HepG2 (cell line): ENCODE data around the gene TROAP. TPM values are rescaled to one million over a fixed set of nuclear protein-coding genes. Genes with fewer than 3 reads are reported as not detected.

Experiments
- ATAC-seq: fragments of 200-7000 bp; cut with Tn5 transposase; 3 replicates; pipeline ENCODE4 v1.9.1; 2020; ENCODE audit warnings: mild to moderate bottlenecking, moderate library complexity
- BruUV-seq: library from RNA; stranded (reverse); fragments of 400-500 nt; replicated peaks from 2 replicates; lab custom pipeline; 2021; lab: Mats Ljungman, UMichigan
- CTCF ChIA-PET: fragments of 300-600 bp; formaldehyde crosslinking; extraction: SDS; loops from one replicate; lab custom pipeline; 2021; ENCODE audit warnings: low total read pairs, inconsistent platforms, low intra/inter-chr PET ratio; lab: Yijun Ruan, JAX
- POLR2A ChIA-PET: fragments of 350-600 bp; sonication (Branson Sonifier 250); formaldehyde crosslinking; loops from one replicate; lab custom pipeline; 2020; ENCODE audit warnings: antibody characterized with exemption, inconsistent platforms; lab: Yijun Ruan, JAX
- DNase-seq: peaks from one replicate; pipeline ENCODE4 v3.0.0-alpha.2; 2015; ENCODE audit warnings: low spot score
- FAIRE-seq: peaks from 3 replicates; lab custom pipeline; 2011; peaks lifted over from hg19 to GRCh38; lab: Jason Lieb, UNC
- H2AFZ ChIP-seq: one replicate; pipeline ENCODE4 v1.6.1; 2011; ENCODE audit warnings: low read length, inconsistent platforms
- H3K27ac ChIP-seq: fragments of 300-600 bp; 3 replicates; pipeline ENCODE4 v1.8.0; 2011; ENCODE audit warnings: mixed run types, mild to moderate bottlenecking, mixed read lengths, low read length, inconsistent platforms; ENCODE audit not compliant: insufficient read depth; ENCODE audit errors: extremely low read length
- H3K27me3 ChIP-seq, 2 experiments: fragments of 200-600 bp in 1 of 2; 2 replicates in 1 of 2; 3 replicates in 1 of 2; pipeline versions ENCODE4 v1.6.0 to v1.8.0; 2011; ENCODE audit warnings: low read length in 2 of 2, mild to moderate bottlenecking in 2 of 2, moderate library complexity in 2 of 2, inconsistent platforms in 1 of 2; ENCODE audit not compliant: insufficient read depth in 2 of 2, control insufficient read depth in 1 of 2
- H3K36me3 ChIP-seq, 2 experiments: fragments of 200-600 bp in 1 of 2; replicated peaks in 1 of 2; 2 replicates in 1 of 2; 3 replicates in 1 of 2; pipeline versions ENCODE4 v1.5.1 to v1.8.0; 2011; ENCODE audit warnings: low read length in 2 of 2, inconsistent platforms in 1 of 2; ENCODE audit not compliant: insufficient read depth in 2 of 2, control insufficient read depth in 1 of 2
- H3K4me1 ChIP-seq: 2 replicates; pipeline ENCODE4 v1.5.1; 2012; ENCODE audit warnings: low read length, inconsistent platforms; ENCODE audit not compliant: insufficient read depth
- H3K4me2 ChIP-seq: 2 replicates; pipeline ENCODE4 v1.6.0; 2011; ENCODE audit warnings: low read depth, low read length, inconsistent platforms
- H3K4me3 ChIP-seq, 3 experiments: fragments of 200-600 bp in 1 of 3; sonication (generic), shearing (Covaris generic) in 1 of 3; replicated peaks in 1 of 3; 2 replicates each; pipeline ENCODE4 v1.5.1; 2011 to 2016; ENCODE audit warnings: low read length in 3 of 3, inconsistent platforms in 2 of 3, low read depth in 2 of 3, mild to moderate bottlenecking in 2 of 3, control low read depth in 1 of 3, mixed read lengths in 1 of 3; ENCODE audit not compliant: insufficient read depth in 1 of 3
- H3K79me2 ChIP-seq: one replicate; pipeline ENCODE4 v1.6.1; 2011; ENCODE audit warnings: low read length, inconsistent platforms; ENCODE audit not compliant: insufficient read depth
- H3K9ac ChIP-seq: 2 replicates; pipeline ENCODE4 v1.6.0; 2011; ENCODE audit warnings: mild to moderate bottlenecking, low read depth, low read length, inconsistent platforms; ENCODE audit not compliant: insufficient read depth
- H3K9me3 ChIP-seq: 2 replicates; pipeline ENCODE4 v1.5.1; 2012; ENCODE audit warnings: mild to moderate bottlenecking, low read length
- H4K20me1 ChIP-seq: 2 replicates; pipeline ENCODE4 v1.6.0; 2011; ENCODE audit warnings: inconsistent platforms, mild to moderate bottlenecking, low read length, moderate library complexity; ENCODE audit not compliant: insufficient read depth
- CBFB ChIP-seq: sonication (generic); formaldehyde crosslinking; IDR thresholded peaks from 2 replicates; pipeline ENCODE4 v1.4.0; 2020; ENCODE audit warnings: missing genetic modification reagents
- FOXK2 ChIP-seq: fragments of 450-650 bp; IDR thresholded peaks from 2 replicates; pipeline ENCODE4 v1.6.1; 2016
- KAT7 ChIP-seq: IDR thresholded peaks from 2 replicates; pipeline ENCODE4 v1.6.1; 2018; ENCODE audit warnings: borderline replicate concordance, missing compliant biosample characterization
- PAX8 ChIP-seq: sonication (generic); formaldehyde crosslinking; IDR thresholded peaks from 2 replicates; pipeline ENCODE4 v1.8.0; 2022; ENCODE audit warnings: mild to moderate bottlenecking, missing genetic modification reagents, borderline replicate concordance
- POGZ ChIP-seq: sonication (generic); formaldehyde crosslinking; IDR thresholded peaks from 2 replicates; pipeline ENCODE4 v1.4.0; 2020; ENCODE audit warnings: mild to moderate bottlenecking, missing genetic modification reagents
- XBP1 ChIP-seq: sonication (generic); formaldehyde crosslinking; IDR thresholded peaks from 2 replicates; pipeline ENCODE4 v1.5.0; 2020; ENCODE audit warnings: missing genetic modification reagents
- XRCC5 ChIP-seq: fragments of 200-400 bp; formaldehyde crosslinking; optimal IDR thresholded peaks from 2 replicates; pipeline ENCODE3; 2017; ENCODE audit warnings: mild to moderate bottlenecking, low read length
- ZNF550 ChIP-seq: sonication (generic); formaldehyde crosslinking; IDR thresholded peaks from 2 replicates; pipeline ENCODE4 v1.4.0; 2020; ENCODE audit warnings: mild to moderate bottlenecking, missing genetic modification reagents, borderline replicate concordance
- WGBS: methylation state at CpG from one replicate; pipeline ENCODE4 v1.1.6; 2017; ENCODE audit warnings: low lambda C conversion rate; 5-methylcytosine and 5-hydroxymethylcytosine counted together
- in situ Hi-C: cut with HindIII; loops from 2 replicates; pipeline ENCODE4 v1.10.0; 2017; ENCODE audit warnings: low pct_unique_long_range_greater_than_20kb; ENCODE audit not compliant: extremely low pct_ligation_motif_present
- intact Hi-C: fragments of 100-400 bp; cut with micrococcal nuclease; formaldehyde crosslinking; loops from one replicate; pipeline ENCODE4 v1.10.0; 2022; ENCODE audit not compliant: unreplicated experiment
- polyA plus RNA-seq, 8 experiments: library from polyadenylated mRNA; depleted of rRNA in 3 of 8; stranded (reverse) in 7 of 8; unstranded in 1 of 8; fragments of >200 nt; fragmentation: Illumina TruSeq in 4 of 8; extraction: Trizol in 4 of 8; gene quantifications; 2 replicates each; pipeline versions ENCODE4 v1.2.1 to v1.2.3, GENCODE V29; 2011 to 2016; ENCODE audit warnings: low read depth in 4 of 8, missing spikeins in 1 of 8, mixed read lengths in 1 of 8; ENCODE audit not compliant: insufficient read depth in 1 of 8
- total RNA-seq, 5 experiments: library from RNA; depleted of rRNA; stranded (reverse); fragments of >200 nt; fragmentation: Illumina TruSeq; extraction: Trizol; gene quantifications; 2 replicates each; pipeline ENCODE4 v1.2.3, GENCODE V29; 2016; ENCODE audit warnings: low read depth in 1 of 5
- TF ChIP-seq, protein P1 (sequence below): sonication (generic); formaldehyde crosslinking; IDR thresholded peaks from 2 replicates; pipeline ENCODE4 v1.4.0; 2020; ENCODE audit warnings: missing genetic modification reagents
- TF ChIP-seq, protein P2 (sequence below): sonication (generic); formaldehyde crosslinking; IDR thresholded peaks from 2 replicates; pipeline ENCODE4 v1.9.0; 2021; ENCODE audit warnings: missing genetic modification reagents, mild to moderate bottlenecking, borderline replicate concordance
- TF ChIP-seq, protein P3 (sequence below): sonication (generic); formaldehyde crosslinking; IDR thresholded peaks from 2 replicates; pipeline ENCODE4 v1.4.0; 2020; ENCODE audit warnings: missing genetic modification reagents
- TF ChIP-seq, protein P4 (sequence below), 2 experiments: sonication (generic) in 1 of 2; formaldehyde crosslinking in 1 of 2; IDR thresholded peaks; 2 replicates each; pipeline versions ENCODE4 v1.6.1 to v1.9.0; 2014 to 2022; ENCODE audit warnings: antibody characterized with exemption in 1 of 2, borderline replicate concordance in 1 of 2, inconsistent platforms in 1 of 2, low read depth in 1 of 2, missing genetic modification reagents in 1 of 2

Gene TROAP
- total and polyA plus RNA-seq, 2 of the 13 experiments (the other 11 are each of a cell fraction or from before 2014, with no cell fraction given): 22.5 to 30.9 TPM

DNA sequence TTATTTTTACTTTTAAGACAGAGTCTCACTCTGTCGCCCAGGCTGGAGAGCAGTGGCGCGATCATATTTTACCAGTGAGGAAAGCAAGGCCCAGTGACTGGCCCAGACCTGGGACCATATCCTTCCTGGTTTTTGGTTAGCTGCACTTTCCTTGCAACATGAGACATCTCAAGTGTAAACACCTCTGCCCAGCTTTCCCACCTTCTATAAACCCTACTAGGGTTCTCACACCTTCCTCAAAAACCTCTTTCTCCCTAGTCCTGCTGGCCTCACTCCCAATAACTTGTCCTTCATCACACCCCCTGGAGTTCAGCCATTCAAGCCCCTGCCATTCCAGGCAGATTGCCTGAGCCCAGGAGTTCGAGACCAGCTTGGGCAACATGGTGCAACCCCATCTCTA lies 38.4 kb upstream of the TROAP start:
- no peak for ATAC-seq
- whole genome bisulfite sequencing: 56% methylated on average over 4 of the region's 4 CpGs
- ChIA-PET POLR2A (interaction anchor here (1.2 kb wide), 1 partner anchor 19 kb away, joined by 7 read pairs; the partner anchor contains the start of gene TUBA1C), CTCF (no interaction called here)
- intact Hi-C loops (no loop called here), in situ Hi-C loops (loop anchor here (10.0 kb wide), 1 partner anchor 60 kb away; the partner anchor contains the start of gene DNAJC22)
- H3K27me3 ChIP-seq: peaks cover 3 to 41% of the 10 kb centered on the region in 2 experiments; a peak in 4 of 5 replicates
- no peaks in the 10 kb centered on the region for H3K36me3 ChIP-seq
- no peak overlapping the region for H3K4me2 ChIP-seq
- H3K27ac ChIP-seq: no peak overlapping the region
- H3K9me3 ChIP-seq: no peaks in the 10 kb centered on the region
- H4K20me1 ChIP-seq: no peaks in the 10 kb centered on the region
- no peak overlapping the region for H3K9ac ChIP-seq
- H2AFZ ChIP-seq: no peak overlapping the region
- no peaks in the 10 kb centered on the region for H3K79me2 ChIP-seq
- no peak for DNase-seq
- BruUV-seq: no TSS peak
- no peak for FAIRE-seq
- peaks cover 36% of the 10 kb centered on the region for H3K4me1 ChIP-seq
- no peak overlapping the region for H3K4me3 ChIP-seq
- TF ChIP-seq, protein P1, sequence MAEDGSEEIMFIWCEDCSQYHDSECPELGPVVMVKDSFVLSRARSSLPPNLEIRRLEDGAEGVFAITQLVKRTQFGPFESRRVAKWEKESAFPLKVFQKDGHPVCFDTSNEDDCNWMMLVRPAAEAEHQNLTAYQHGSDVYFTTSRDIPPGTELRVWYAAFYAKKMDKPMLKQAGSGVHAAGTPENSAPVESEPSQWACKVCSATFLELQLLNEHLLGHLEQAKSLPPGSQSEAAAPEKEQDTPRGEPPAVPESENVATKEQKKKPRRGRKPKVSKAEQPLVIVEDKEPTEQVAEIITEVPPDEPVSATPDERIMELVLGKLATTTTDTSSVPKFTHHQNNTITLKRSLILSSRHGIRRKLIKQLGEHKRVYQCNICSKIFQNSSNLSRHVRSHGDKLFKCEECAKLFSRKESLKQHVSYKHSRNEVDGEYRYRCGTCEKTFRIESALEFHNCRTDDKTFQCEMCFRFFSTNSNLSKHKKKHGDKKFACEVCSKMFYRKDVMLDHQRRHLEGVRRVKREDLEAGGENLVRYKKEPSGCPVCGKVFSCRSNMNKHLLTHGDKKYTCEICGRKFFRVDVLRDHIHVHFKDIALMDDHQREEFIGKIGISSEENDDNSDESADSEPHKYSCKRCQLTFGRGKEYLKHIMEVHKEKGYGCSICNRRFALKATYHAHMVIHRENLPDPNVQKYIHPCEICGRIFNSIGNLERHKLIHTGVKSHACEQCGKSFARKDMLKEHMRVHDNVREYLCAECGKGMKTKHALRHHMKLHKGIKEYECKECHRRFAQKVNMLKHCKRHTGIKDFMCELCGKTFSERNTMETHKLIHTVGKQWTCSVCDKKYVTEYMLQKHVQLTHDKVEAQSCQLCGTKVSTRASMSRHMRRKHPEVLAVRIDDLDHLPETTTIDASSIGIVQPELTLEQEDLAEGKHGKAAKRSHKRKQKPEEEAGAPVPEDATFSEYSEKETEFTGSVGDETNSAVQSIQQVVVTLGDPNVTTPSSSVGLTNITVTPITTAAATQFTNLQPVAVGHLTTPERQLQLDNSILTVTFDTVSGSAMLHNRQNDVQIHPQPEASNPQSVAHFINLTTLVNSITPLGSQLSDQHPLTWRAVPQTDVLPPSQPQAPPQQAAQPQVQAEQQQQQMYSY (CRISPR knock-in tag): no peak
- TF ChIP-seq XRCC5 (no peak), KAT7 (CRISPR knock-in tag) (no peak), PAX8 (no peak), FOXK2 (no peak), POGZ (no peak), XBP1 (CRISPR knock-in tag) (no peak), ZNF550 (CRISPR knock-in tag) (no peak), CBFB (CRISPR knock-in tag) (no peak)
- TF ChIP-seq, protein P2, sequence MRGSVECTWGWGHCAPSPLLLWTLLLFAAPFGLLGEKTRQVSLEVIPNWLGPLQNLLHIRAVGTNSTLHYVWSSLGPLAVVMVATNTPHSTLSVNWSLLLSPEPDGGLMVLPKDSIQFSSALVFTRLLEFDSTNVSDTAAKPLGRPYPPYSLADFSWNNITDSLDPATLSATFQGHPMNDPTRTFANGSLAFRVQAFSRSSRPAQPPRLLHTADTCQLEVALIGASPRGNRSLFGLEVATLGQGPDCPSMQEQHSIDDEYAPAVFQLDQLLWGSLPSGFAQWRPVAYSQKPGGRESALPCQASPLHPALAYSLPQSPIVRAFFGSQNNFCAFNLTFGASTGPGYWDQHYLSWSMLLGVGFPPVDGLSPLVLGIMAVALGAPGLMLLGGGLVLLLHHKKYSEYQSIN (CRISPR knock-in tag): no peak
- TF ChIP-seq, protein P3, sequence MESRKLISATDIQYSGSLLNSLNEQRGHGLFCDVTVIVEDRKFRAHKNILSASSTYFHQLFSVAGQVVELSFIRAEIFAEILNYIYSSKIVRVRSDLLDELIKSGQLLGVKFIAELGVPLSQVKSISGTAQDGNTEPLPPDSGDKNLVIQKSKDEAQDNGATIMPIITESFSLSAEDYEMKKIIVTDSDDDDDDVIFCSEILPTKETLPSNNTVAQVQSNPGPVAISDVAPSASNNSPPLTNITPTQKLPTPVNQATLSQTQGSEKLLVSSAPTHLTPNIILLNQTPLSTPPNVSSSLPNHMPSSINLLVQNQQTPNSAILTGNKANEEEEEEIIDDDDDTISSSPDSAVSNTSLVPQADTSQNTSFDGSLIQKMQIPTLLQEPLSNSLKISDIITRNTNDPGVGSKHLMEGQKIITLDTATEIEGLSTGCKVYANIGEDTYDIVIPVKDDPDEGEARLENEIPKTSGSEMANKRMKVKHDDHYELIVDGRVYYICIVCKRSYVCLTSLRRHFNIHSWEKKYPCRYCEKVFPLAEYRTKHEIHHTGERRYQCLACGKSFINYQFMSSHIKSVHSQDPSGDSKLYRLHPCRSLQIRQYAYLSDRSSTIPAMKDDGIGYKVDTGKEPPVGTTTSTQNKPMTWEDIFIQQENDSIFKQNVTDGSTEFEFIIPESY (CRISPR knock-in tag): no peak
- TF ChIP-seq, protein P4, sequence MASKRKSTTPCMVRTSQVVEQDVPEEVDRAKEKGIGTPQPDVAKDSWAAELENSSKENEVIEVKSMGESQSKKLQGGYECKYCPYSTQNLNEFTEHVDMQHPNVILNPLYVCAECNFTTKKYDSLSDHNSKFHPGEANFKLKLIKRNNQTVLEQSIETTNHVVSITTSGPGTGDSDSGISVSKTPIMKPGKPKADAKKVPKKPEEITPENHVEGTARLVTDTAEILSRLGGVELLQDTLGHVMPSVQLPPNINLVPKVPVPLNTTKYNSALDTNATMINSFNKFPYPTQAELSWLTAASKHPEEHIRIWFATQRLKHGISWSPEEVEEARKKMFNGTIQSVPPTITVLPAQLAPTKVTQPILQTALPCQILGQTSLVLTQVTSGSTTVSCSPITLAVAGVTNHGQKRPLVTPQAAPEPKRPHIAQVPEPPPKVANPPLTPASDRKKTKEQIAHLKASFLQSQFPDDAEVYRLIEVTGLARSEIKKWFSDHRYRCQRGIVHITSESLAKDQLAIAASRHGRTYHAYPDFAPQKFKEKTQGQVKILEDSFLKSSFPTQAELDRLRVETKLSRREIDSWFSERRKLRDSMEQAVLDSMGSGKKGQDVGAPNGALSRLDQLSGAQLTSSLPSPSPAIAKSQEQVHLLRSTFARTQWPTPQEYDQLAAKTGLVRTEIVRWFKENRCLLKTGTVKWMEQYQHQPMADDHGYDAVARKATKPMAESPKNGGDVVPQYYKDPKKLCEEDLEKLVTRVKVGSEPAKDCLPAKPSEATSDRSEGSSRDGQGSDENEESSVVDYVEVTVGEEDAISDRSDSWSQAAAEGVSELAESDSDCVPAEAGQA (IDR thresholded peaks at IDR 0.05; ENCODE audit: low read depth): no peak
- TF ChIP-seq, protein P4 (CRISPR knock-in tag; IDR thresholded peaks at IDR 0.05; ENCODE audit: borderline replicate concordance): no peak
